OCI-LY3 (cell line): ENCODE results near the gene PILRA.

Source experiments
- EZH2phosphoT487 ChIP-seq: fragments of 200-600 bp; shearing (Covaris generic); IDR thresholded peaks from 2 replicates; pipeline ENCODE4 v1.6.1; 2018; ENCODE audit warnings: antibody characterized with exemption, mixed run types, low read depth
- TF ChIP-seq, protein P1 (sequence below): fragments of 200-600, 300-600 bp; sonication (generic); IDR thresholded peaks from 2 replicates; pipeline ENCODE4 v1.5.1; 2014; ENCODE audit warnings: antibody characterized with exemption, low read length, low read depth

DNA sequence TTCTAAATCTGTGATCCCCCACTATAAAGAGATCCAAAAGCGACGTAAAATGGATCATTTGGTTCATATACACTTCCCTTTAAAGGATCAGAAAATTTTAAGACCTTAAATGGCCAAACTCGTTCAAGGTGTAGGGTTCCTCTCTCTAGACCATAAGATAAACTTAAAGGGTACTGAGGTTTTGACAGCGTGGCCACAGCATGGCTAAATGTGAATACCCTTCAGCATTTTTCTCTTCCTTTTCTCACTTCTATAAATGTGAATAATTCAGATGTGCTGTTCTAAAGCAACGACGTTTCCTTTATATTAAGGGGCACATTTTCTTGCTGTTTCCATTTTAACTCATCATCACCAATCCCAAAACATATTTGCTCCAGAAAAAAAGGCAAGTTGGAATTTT is 50.0 kb downstream of the PILRA start:
- TF ChIP-seq, protein P1, sequence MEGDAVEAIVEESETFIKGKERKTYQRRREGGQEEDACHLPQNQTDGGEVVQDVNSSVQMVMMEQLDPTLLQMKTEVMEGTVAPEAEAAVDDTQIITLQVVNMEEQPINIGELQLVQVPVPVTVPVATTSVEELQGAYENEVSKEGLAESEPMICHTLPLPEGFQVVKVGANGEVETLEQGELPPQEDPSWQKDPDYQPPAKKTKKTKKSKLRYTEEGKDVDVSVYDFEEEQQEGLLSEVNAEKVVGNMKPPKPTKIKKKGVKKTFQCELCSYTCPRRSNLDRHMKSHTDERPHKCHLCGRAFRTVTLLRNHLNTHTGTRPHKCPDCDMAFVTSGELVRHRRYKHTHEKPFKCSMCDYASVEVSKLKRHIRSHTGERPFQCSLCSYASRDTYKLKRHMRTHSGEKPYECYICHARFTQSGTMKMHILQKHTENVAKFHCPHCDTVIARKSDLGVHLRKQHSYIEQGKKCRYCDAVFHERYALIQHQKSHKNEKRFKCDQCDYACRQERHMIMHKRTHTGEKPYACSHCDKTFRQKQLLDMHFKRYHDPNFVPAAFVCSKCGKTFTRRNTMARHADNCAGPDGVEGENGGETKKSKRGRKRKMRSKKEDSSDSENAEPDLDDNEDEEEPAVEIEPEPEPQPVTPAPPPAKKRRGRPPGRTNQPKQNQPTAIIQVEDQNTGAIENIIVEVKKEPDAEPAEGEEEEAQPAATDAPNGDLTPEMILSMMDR = no peak
- no peak for TF ChIP-seq EZH2phosphoT487
